ENCODE data around the gene LHX3.
"Not testable (repeated sequence)": the region's sequence is repeated elsewhere in the genome, so short reads cannot be mapped to it uniquely, and the experiment has no call there.

Gene LHX3

DNA sequence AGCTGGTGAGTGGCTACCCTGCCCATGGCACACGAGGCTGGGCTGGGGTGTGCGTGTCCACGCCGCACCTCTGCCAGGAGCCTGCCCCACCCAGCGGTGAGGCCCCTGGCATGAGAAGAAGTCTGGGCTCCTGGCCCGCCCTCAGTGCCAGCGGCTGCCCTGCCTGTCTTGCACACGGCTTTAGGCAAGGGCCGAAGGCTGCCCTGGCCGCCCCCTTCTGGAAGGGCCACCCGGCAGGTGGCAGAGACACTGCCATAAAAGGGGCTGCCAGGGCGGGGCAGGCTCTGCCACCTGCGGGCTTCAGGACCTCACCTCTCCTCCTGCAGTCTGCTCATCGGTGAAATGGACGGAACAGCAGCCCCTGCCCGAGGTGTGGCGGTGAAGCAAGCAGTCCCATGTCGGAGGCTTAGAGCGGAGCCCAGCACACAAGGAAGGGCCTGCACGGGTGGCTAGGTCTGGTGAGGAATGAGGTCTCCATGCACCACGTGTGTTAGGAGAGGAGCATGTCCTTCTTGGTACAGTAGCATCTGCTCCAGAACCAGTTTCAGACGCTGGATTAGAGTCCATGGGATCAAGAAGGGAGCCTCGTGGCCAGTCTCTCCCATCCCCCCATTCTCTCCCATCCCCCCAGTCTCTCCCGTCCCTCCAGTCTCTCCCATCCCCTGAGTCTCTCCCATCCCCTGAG is 51.4 kb downstream of the LHX3 start:
- no peak for DNase-seq (ENCODE audit: low read depth in 2 of 2)

DNA sequence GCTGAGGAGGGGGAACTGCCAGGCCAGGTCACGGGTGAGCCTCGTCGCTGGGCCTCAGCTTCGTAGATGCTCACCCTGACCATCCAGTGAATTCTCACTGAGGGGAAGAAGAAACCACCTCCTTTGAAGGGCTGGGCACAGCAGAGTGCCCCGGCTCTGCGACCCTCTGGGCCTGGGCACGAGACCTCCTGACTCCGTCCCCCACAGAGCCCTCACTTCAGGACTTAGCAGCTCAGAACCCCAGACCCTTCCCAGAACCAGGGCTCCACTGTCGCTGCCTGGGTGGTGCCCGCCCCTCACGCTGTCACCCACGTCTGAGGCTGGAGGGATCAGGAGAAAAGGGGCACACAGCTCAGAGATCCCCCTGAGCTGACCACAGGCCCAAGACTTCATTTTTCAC is 52.0 kb downstream of the LHX3 start:
- no peak for DNase-seq (ENCODE audit: low read depth in 2 of 2)

DNA sequence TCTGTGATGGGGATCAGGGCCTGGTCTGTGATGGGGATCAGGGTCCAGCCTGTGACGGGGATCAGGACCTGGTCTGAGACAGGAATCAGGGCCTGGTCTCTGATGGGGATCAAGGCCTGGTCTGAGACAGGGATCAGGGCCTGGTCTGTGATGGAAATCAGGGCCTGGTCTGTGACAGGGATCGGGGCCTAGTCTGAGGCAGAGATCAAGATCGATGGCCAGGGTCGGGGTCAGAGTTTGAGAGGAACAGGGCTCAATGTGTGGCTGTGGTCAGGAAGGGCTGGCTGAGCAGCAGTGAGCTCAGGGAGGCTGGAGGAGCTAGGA is 52.4 kb downstream of the LHX3 start:
- no peak for DNase-seq (ENCODE audit: low read depth in 2 of 2)

DNA sequence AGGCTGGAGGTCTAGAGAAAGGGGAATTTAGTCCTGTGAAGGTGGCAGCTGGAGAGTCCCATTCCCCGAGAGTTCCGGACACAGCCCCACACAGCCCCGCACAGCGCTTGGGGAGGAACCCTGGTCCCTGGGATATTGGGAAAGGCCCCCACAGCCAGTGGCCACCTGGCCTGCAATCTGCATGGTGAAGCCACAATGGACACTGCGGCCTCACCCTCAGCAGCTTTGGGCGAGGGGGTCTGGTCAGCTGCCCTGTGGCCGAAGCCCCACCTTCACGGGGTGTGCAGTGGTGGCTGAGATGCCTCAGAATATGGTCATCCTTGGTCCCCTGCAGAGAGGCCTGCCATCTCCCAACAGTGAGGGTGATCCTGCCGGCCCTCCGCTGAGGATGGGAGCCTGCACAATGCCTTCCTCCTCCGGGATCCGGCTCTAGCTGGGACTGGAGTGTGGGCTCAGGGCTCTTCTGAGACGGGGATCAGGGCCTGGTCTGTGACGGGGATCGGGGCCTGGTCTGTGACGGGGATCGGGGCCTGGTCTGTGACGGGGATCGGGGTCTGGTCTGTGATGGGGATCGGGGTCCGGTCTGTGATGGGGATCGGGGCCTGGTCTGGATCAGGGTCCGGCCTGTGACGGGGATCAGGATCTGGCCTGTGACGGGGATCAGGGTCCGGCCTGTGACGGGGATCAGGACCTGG is 52.9 kb downstream of the LHX3 start:
- DNase-seq (ENCODE audit: low read depth in 2 of 2) = no peak

DNA sequence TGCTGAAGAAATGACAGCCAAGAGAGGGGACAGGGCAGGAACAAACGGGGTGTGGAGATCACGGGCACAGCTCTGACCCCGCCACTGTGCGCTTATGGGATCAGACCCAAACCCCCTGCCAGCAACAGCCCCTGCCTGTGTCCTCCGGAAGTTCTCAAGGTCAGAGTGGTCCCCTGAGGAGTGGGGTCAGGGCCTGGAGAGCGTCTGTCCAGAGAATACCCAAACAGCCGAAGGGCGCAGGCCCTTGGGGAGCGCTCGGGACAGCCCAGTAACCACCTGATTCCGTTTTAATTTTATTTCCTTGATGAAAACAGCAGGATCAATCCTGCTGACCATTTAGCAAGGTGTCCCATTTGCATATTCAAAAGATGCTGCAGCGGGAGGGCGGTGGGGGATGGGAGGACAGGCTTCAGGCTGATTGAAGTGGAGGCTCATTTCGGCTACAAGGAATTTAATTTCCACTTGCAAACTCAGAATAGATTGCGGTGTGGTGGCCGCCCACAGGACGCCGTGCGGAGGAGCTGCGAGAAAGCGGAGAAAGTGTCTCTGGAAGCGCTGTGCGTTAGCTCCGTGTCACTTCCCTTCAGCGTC is 53.6 kb downstream of the LHX3 start:
- no peak for DNase-seq (ENCODE audit: low read depth in 2 of 2)

DNA sequence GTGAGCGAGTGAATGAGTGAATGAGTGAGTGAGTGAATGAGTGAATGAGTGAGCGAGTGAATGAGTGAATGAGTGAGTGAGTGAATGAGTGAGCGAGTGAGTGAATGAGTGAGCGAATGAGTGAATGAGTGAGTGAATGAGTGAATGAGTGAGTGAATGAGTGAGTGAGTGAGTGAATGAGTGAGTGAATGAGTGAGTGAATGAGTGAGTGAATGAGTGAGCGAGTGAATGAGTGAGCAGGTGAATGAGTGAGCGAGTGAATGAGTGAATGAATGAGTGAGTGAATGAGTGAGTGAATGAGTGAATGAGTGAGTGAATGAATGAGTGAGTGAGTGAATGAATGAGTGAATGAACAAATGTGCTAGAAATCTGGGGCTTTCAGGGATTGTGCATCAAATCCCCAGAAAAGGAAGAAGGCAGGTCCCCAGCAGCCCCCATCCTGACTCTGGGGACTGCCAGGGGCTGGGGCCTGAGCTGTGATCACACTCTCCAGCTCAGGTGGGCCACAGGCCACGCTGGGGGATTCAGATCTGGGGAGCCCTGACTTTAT is 54.2 kb downstream of the LHX3 start:
- not testable (repeated sequence) for DNase-seq (ENCODE audit: low read depth in 2 of 2)

DNA sequence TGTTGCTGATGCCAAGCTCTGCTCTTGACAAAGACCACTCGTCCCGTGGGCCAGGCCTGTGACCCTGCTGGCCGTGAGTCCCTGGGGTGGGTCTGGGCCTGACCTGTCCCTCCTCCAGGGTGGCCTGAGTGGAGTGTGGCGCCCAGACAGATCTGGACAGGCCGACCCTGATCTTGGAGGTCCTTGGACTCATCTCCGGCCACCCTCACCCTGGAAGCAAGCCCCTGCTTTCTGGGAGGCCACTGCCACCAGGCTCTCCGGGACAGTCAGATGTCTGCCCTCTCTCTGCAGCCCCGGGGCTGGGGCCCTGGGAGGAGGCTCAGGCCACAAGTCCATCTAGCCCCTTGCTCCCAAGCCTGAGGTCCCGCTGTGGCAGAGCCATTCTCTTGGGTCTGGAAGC is 55.1 kb downstream of the LHX3 start:
- no peak for DNase-seq (ENCODE audit: low read depth in 2 of 2)

DNA sequence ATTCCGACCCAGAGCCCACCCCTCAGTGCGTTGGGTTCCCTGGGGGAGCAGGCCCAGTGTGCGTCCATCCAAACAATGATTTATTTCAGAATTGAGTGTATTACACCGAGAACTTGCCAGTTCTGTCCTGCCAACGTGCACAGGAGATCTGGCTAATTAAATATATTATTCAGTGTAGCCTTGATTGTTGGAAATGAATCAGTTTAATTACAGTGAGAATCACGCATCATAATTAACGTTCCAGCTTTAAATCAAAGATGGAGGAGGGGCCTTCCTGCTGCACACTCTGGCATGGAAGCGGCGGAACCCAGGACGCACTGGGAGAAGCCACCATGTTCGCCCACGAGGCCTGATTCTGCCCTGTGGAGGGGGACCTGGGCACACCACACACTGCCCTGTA is 55.6 kb downstream of the LHX3 start:
- DNase-seq (ENCODE audit: low read depth in 2 of 2) = no peak

DNA sequence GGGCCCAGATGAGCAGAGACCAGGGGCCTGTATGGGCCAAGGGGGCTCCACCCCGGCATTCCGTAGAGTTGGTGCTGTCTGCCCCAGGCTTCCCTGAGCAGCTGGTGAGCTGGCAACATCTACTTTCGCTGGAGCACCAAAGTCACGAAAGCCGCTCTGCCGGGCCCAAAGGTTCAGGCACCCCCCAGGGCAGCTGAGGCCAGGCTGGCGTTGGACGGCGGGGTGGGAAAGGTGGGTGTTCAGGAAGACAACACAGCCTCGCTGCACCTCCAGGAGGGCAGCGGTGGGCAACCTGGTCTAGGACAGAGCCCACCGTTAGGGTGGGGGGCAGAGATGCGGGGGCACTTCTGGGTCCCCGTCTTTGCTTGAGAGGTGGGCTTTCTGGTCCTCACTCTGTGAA is 56.2 kb downstream of the LHX3 start:
- no peak for DNase-seq (ENCODE audit: low read depth in 2 of 2)

DNA sequence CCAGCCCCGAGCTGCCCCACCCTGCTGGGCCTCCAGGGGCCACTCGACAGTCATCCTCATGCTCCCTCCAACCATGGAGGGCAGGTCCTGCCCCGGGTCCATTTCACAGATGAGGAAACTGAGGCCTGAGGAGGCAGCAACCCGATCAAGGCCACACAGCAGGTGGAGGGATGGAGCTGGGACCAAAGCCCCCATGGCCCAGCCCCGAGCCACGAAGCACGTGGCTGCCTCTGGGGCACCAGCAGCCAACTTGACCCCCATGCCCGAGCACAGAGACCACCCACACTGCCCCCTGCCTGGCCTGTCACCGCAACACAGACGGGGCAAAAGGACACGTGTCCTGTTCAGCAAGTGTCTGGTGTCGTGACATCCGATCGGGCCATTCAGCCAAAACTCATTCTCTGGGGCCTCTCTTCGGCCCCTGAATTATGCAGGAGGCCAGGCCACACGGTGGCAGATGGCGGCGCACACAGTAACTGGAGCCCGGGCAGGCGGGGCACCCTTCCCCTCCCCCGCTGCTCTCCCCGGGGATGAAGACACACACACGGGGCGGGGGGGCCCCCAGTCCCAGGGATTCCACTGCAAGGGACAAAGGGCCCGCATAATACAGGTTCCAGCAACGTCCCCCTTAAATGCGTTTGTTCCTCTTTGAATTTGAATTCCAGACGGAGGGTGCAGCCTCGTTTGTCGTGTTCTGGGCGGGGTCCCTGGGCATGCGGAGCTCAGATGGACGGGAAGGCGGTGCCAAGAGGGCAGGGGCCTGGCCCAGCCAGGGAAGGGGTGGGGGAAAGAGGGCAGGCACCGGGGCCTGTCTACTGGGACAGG is 56.8 kb downstream of the LHX3 start:
- no peak for DNase-seq (ENCODE audit: low read depth in 2 of 2)

DNA sequence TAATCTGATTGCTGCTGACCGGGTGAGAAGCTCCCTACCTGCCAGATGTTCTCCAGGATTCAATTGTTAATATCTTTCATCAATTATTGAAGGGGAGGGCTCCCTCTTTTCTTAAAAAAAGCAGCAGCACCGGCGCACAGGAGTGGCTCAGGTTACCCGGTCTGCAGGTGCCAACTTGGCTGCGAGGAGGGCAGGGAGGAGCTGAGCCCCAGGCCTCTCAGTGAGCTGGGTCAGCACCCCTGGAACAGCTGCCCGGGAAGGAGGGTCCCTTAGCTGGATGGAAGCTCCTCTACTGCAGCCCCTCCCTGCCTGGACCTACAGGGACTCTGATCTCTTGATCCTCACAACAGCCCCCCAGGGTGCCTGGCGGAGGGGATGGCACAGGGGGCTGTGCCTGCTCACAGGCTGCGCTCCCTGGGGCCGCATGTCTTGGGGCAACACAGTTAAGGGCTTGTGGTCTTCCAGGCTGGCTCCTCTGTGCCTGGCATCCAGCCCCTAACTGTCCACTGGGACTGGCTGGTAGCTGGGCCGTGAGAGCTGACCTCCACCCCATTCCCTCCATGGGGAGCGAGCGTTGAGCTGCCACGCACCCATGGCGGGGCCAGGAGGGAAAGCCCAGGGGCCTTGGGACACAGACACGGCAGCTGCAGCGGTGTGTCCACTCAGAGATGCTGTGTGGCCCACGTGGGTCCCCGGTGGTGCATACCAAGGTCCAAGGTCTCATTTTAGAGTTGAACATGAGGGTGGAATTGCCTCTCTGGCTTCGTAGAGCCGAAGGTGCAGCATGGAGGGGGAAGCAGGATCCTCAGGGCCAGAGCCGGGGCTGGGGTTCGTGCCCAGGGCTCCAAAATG is 57.7 kb downstream of the LHX3 start:
- DNase-seq (ENCODE audit: low read depth in 2 of 2) = no peak

All from stimulated activated CD4-positive, alpha-beta T cell treated with anti-CD3 and anti-CD28 coated beads, Interleukin-1b, Interleukin-23, amount 100 ng/mL, for 4 hours (primary cell).